HCT116 (cell line): ENCODE results near the gene LIN7C.

Experiments used
- CEBPB ChIP-seq: IDR thresholded peaks from 2 replicates; pipeline ENCODE4 v1.6.1; 2012; ENCODE audit warnings: low read depth
- ELF1 ChIP-seq: IDR thresholded peaks from 2 replicates; pipeline ENCODE4 v1.6.1; 2012; ENCODE audit warnings: low read depth, borderline replicate concordance
- POLR2A ChIP-seq: IDR thresholded peaks from 2 replicates; pipeline ENCODE4 v1.7.0; 2011; ENCODE audit warnings: borderline replicate concordance; ENCODE audit not compliant: insufficient read depth, insufficient read length; ENCODE audit errors: extremely low read depth
- POLR2AphosphoS5 ChIP-seq: IDR thresholded peaks from 2 replicates; pipeline ENCODE4 v1.6.1; 2011; ENCODE audit warnings: mild to moderate bottlenecking, low read depth, low read length, moderate library complexity
- TF ChIP-seq, protein P1 (sequence below), 3 experiments: fragments of 200-600 bp in 1 of 3; sonication (generic) in 1 of 3; IDR thresholded peaks in 2 of 3; conservative IDR thresholded peaks in 1 of 3; 2 replicates each; pipeline ENCODE4 v1.5.1; 2012 to 2017; ENCODE audit warnings: low read depth in 2 of 3, low read length in 2 of 3, antibody characterized with exemption in 1 of 3, borderline replicate concordance in 1 of 3, control low read depth in 1 of 3, mild to moderate bottlenecking in 1 of 3, mixed read lengths in 1 of 3, mixed run types in 1 of 3, moderate library complexity in 1 of 3; ENCODE audit not compliant: insufficient read depth in 1 of 3
- TF ChIP-seq, protein P2 (sequence below): IDR thresholded peaks from 2 replicates; pipeline ENCODE4 v1.6.1; 2012

DNA sequence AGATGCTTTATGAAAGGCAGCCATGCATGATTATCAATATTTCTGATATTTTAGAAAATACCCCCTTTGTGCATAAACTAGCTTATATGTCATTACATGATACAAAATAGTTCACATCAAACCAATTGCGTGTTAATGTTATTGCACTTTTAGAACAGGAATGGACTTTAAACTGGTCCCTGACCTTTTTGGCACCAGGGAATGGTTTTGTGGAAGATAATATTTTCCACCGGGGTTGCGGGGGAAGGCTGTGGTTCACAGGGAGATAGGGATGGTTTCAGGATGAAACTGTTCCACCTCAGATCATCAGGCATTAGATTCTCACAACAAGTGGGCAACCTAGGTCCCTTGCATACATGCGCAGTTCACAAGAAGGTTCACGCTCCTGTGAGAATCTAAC, 17.5 kb downstream of the LIN7C start:
- TF ChIP-seq CEBPB: no peak
- TF ChIP-seq, protein P1, sequence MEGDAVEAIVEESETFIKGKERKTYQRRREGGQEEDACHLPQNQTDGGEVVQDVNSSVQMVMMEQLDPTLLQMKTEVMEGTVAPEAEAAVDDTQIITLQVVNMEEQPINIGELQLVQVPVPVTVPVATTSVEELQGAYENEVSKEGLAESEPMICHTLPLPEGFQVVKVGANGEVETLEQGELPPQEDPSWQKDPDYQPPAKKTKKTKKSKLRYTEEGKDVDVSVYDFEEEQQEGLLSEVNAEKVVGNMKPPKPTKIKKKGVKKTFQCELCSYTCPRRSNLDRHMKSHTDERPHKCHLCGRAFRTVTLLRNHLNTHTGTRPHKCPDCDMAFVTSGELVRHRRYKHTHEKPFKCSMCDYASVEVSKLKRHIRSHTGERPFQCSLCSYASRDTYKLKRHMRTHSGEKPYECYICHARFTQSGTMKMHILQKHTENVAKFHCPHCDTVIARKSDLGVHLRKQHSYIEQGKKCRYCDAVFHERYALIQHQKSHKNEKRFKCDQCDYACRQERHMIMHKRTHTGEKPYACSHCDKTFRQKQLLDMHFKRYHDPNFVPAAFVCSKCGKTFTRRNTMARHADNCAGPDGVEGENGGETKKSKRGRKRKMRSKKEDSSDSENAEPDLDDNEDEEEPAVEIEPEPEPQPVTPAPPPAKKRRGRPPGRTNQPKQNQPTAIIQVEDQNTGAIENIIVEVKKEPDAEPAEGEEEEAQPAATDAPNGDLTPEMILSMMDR (IDR thresholded peaks at IDR 0.05 in 2 of 3, conservative IDR thresholded peaks at IDR 0.05 in 1 of 3; ENCODE audit: borderline replicate concordance in 1 of 3, insufficient read depth in 1 of 3, low read depth in 2 of 3, low read length in 2 of 3): no peak
- TF ChIP-seq, protein P2, sequence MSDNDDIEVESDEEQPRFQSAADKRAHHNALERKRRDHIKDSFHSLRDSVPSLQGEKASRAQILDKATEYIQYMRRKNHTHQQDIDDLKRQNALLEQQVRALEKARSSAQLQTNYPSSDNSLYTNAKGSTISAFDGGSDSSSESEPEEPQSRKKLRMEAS: no peak
- no peak for TF ChIP-seq POLR2A
- no peak for TF ChIP-seq POLR2AphosphoS5
- no peak for TF ChIP-seq ELF1
